ENCODE results near the gene AQP6. TPM values are rescaled to one million over a fixed set of nuclear protein-coding genes. Genes with fewer than 3 reads are reported as not detected.

Gene AQP6
- total RNA-seq, 1 experiment from 2014 or later: 0.09 TPM

GRCh38 chr12:49964849-49965624 is 7.7 kb upstream of the AQP6 start:
- no peak overlapping the region for H3K23ac ChIP-seq (ENCODE audit: insufficient read length, low read depth, low read length)
- H4K5ac ChIP-seq (ENCODE audit: insufficient read length, low read depth, low read length): no peak overlapping the region
- H4K20me1 ChIP-seq (ENCODE audit: control insufficient read depth, insufficient read depth, insufficient read length): no peaks in the 10 kb centered on the region
- Mint-ChIP-seq H3K27ac (no peak overlapping the region), H3K4me1 (peaks cover 24 to 26% of the 10 kb centered on the region in 2 experiments), H3K27me3 (ENCODE audit: low read depth) (peaks cover 61% of the 10 kb centered on the region), H3K4me3 (no peak overlapping the region), H3K9me3 (no peaks in the 10 kb centered on the region), H3K36me3 (ENCODE audit: insufficient read depth in 1 of 3, low read depth in 3 of 3) (no peaks in the 10 kb centered on the region)
- peaks cover 5% of the 10 kb centered on the region for H3K23me2 ChIP-seq (ENCODE audit: insufficient read length, low read depth, low read length, poor library complexity, severe bottlenecking)
- no peaks in the 10 kb centered on the region for H3K79me1 ChIP-seq (ENCODE audit: insufficient read depth, low read depth, low read length, poor library complexity, severe bottlenecking)
- H2BK12ac ChIP-seq (ENCODE audit: insufficient read length, low read depth, low read length): no peak overlapping the region
- no peak overlapping the region for H3K27ac ChIP-seq (ENCODE audit: insufficient read length, low read depth, low read length)
- H3K9ac ChIP-seq (ENCODE audit: extremely low read depth, insufficient read length, low read length): no peak overlapping the region
- H3K79me2 ChIP-seq (ENCODE audit: insufficient read depth, low read length): no peaks in the 10 kb centered on the region
- H3K4me2 ChIP-seq (ENCODE audit: insufficient read depth, insufficient read length, low read length): no peak overlapping the region
- H3T11ph ChIP-seq (ENCODE audit: low read length): no peak overlapping the region
- no peak overlapping the region for H3K56ac ChIP-seq (ENCODE audit: insufficient read length, low read depth, low read length)
- TF ChIP-seq CTCF (conservative IDR thresholded peaks at IDR 0.05): no peak
- no peak overlapping the region for H4K8ac ChIP-seq (replicated peaks; ENCODE audit: insufficient read length, low read depth, low read length)
- no peaks in the 10 kb centered on the region for H3K9me3 ChIP-seq (ENCODE audit: control insufficient read depth, low read depth, low read length)
- H3K18ac ChIP-seq (ENCODE audit: insufficient read length, low read depth, low read length): no peak overlapping the region
- H2BK20ac ChIP-seq (ENCODE audit: low read depth, low read length, poor library complexity, severe bottlenecking): no peak overlapping the region
- H2BK15ac ChIP-seq (ENCODE audit: low read depth, low read length): no peak overlapping the region
- no peak overlapping the region for H3K4ac ChIP-seq (ENCODE audit: low read depth, low read length)
- no peak overlapping the region for H3K14ac ChIP-seq (ENCODE audit: insufficient read depth, low read length)
- WGBS (ENCODE audit: extremely low coverage, insufficient read length, low lambda C conversion rate): no CpG with 5 or more reads among the region's 13 CpGs
- H3K27me3 ChIP-seq (ENCODE audit: insufficient read depth, low read length): peaks cover 12% of the 10 kb centered on the region
- H2BK5ac ChIP-seq (ENCODE audit: insufficient read length, low read length): no peak overlapping the region
- no peak for DNase-seq
- no peak overlapping the region for H4K91ac ChIP-seq (ENCODE audit: insufficient read length, low read depth, low read length)
- peaks cover 5% of the 10 kb centered on the region; the same call in 1 of the 2 replicates for H3K4me1 ChIP-seq (ENCODE audit: insufficient read depth, low read length)
- H2AK5ac ChIP-seq (ENCODE audit: insufficient read length, low read length): no peak overlapping the region
- no peak overlapping the region for H2AFZ ChIP-seq (ENCODE audit: low read length)
- no peak overlapping the region for H2BK120ac ChIP-seq (ENCODE audit: low read depth, low read length, poor library complexity, severe bottlenecking)

Data from H9 (cell line).